K562 (cell line): ENCODE data around the gene DTD1. TPM values are rescaled to one million over a fixed set of nuclear protein-coding genes. Genes with fewer than 3 reads are reported as not detected.

Source experiments
- CEBPB ChIP-seq: fragments of 450-650 bp; IDR thresholded peaks from 2 replicates; pipeline ENCODE4 v1.6.1; 2016; ENCODE audit warnings: missing genetic modification characterization, missing compliant biosample characterization
- CEBPG ChIP-seq, 3 experiments: fragments of 200-800 bp in 1 of 3; sonication (Bioruptor generic) in 1 of 3; sonication (generic) in 1 of 3; formaldehyde crosslinking in 1 of 3; IDR thresholded peaks in 2 of 3; conservative IDR thresholded peaks in 1 of 3; 2 replicates each; pipeline versions ENCODE4 v1.6.1 to v1.8.0; 2016 to 2022; ENCODE audit warnings: missing compliant biosample characterization in 2 of 3, missing genetic modification characterization in 2 of 3, mild to moderate bottlenecking in 1 of 3, missing genetic modification reagents in 1 of 3
- FOXA1 ChIP-seq: fragments of 450-650 bp; IDR thresholded peaks from 2 replicates; pipeline ENCODE4 v1.6.1; 2016; ENCODE audit warnings: mild to moderate bottlenecking, borderline replicate concordance
- FOXA3 ChIP-seq, 2 experiments: fragments of 450-650 bp in 1 of 2; sonication (generic) in 1 of 2; formaldehyde crosslinking; IDR thresholded peaks in 1 of 2; conservative IDR thresholded peaks in 1 of 2; 2 replicates each; pipeline versions ENCODE4 v1.4.0 to v1.8.0; 2020 to 2022; ENCODE audit warnings: mild to moderate bottlenecking in 2 of 2, missing genetic modification reagents in 1 of 2
- FOXJ2 ChIP-seq: fragments of 200-800 bp; sonication (Bioruptor generic); IDR thresholded peaks from 2 replicates; pipeline ENCODE4 v1.6.1; 2016; ENCODE audit warnings: missing genetic modification characterization, missing compliant biosample characterization
- GABPB1 ChIP-seq: sonication (generic); formaldehyde crosslinking; IDR thresholded peaks from 2 replicates; pipeline ENCODE4 v1.8.0; 2022; ENCODE audit warnings: mild to moderate bottlenecking, missing genetic modification reagents
- IFI16 ChIP-seq: fragments of 250-450 bp; sonication (Bioruptor Pico); IDR thresholded peaks from 2 replicates; pipeline ENCODE4 v2.1.2; 2022; ENCODE audit warnings: mild to moderate bottlenecking, inconsistent platforms
- KDM5B ChIP-seq: fragments of 200-600 bp; sonication (generic); IDR thresholded peaks from 2 replicates; pipeline ENCODE4 v1.6.1; 2012; ENCODE audit warnings: low read depth, mild to moderate bottlenecking, moderate library complexity, low read length, control low read depth, inconsistent platforms; ENCODE audit not compliant: insufficient replicate concordance
- KHSRP ChIP-seq: fragments of 450-650 bp; IDR thresholded peaks from 2 replicates; pipeline ENCODE4 v1.6.1; 2017
- MCM2 ChIP-seq: fragments of 450-650 bp; IDR thresholded peaks from 2 replicates; pipeline ENCODE4 v1.6.1; 2017; ENCODE audit warnings: low read depth, mild to moderate bottlenecking
- NR2C1 ChIP-seq, 2 experiments: fragments of 450-650 bp; IDR thresholded peaks; 2 replicates each; pipeline ENCODE4 v1.6.1; 2017; ENCODE audit warnings: mild to moderate bottlenecking in 2 of 2, antibody characterized with exemption in 1 of 2, inconsistent platforms in 1 of 2, missing compliant biosample characterization in 1 of 2, missing genetic modification characterization in 1 of 2
- THRAP3 ChIP-seq: fragments of 450-650 bp; IDR thresholded peaks from 2 replicates; pipeline ENCODE4 v1.6.1; 2016; ENCODE audit warnings: mild to moderate bottlenecking, inconsistent platforms, borderline replicate concordance
- ZNF12 ChIP-seq: sonication (generic); formaldehyde crosslinking; IDR thresholded peaks from 2 replicates; pipeline ENCODE4 v1.4.0; 2020; ENCODE audit warnings: mild to moderate bottlenecking, missing genetic modification reagents
- ZNF239 ChIP-seq: fragments of 250-450 bp; sonication (Bioruptor Pico); IDR thresholded peaks from 2 replicates; pipeline ENCODE4 v1.4.0; 2020; ENCODE audit warnings: mild to moderate bottlenecking
- ZNF263 ChIP-seq: sonication (generic); formaldehyde crosslinking; IDR thresholded peaks from 2 replicates; pipeline ENCODE4 v1.8.0; 2022; ENCODE audit warnings: mild to moderate bottlenecking, missing genetic modification reagents, borderline replicate concordance
- polyA plus RNA-seq, 8 experiments: library from polyadenylated mRNA; depleted of rRNA in 4 of 8; stranded (reverse) in 5 of 8; unstranded in 3 of 8; fragments of >200 nt; fragmentation: Nextera tagmentation in 2 of 8; fragmentation: Illumina TruSeq in 1 of 8; extraction: Ambion mirVana in 2 of 8; extraction: Trizol in 1 of 8; gene quantifications; 2 replicates each; pipeline versions ENCODE4 v1.2.1 to v1.2.3, GENCODE V29; 2011 to 2014; ENCODE audit warnings: inconsistent platforms in 1 of 8, missing spikeins in 1 of 8
- total RNA-seq, 7 experiments: library from RNA; depleted of rRNA in 6 of 7; stranded (reverse); fragments of >200 nt in 6 of 7; fragmentation: Illumina TruSeq in 2 of 7; extraction: Trizol in 2 of 7; gene quantifications; 2 replicates each; pipeline versions ENCODE4 v1.2.1 to v1.2.3, GENCODE V29; 2011 to 2021; ENCODE audit warnings: low replicate concordance in 1 of 7
- TF ChIP-seq, protein P1 (sequence below): sonication (generic); formaldehyde crosslinking; IDR thresholded peaks from 2 replicates; pipeline ENCODE4 v1.8.0; 2022; ENCODE audit warnings: mild to moderate bottlenecking, missing genetic modification reagents
- TF ChIP-seq, protein P2 (sequence below): sonication (generic); formaldehyde crosslinking; IDR thresholded peaks from 2 replicates; pipeline ENCODE4 v1.8.1; 2023; ENCODE audit warnings: missing genetic modification reagents, mild to moderate bottlenecking, borderline replicate concordance
- TF ChIP-seq, protein P3 (sequence below): fragments of 250-450 bp; sonication (Bioruptor Pico); IDR thresholded peaks from 2 replicates; pipeline ENCODE4 v1.8.0; 2022; ENCODE audit warnings: moderate library complexity, mild to moderate bottlenecking, inconsistent platforms

The DTD1 gene
- total and polyA plus RNA-seq, 9 of the 15 experiments (the other 6 are each of a cell fraction or from before 2014, with no cell fraction given), result 5.7 to 28.6 (median 26.8) TPM

DNA sequence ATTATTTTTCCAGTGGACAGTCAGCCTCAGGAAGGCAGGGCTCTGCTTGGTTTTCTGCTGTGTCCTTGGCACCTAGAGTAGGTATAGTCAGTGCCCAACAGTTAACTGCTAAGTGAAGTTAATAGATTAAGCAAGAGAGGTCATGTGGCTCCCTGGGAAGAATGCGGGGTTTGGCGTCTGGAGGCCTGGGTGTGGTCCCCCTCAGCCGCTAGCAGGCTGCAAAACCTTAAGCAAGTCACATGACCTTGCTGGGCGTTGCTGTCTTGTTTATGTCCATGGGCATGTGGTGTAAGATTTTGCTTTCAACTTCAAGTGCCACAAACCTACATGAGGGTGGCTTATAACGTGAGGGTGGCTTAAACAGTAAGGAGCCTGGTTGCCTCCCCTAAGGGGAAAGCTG is 150.2 kb downstream of the DTD1 start (continued):
- no peak for TF ChIP-seq GABPB1
- peak; percentile 63 for TF ChIP-seq CEBPB (tag)
- no peak for TF ChIP-seq ZNF12 (CRISPR knock-in tag)
- no peak for TF ChIP-seq ZNF239 (CRISPR knock-in tag)
- TF ChIP-seq ZNF263 (CRISPR knock-in tag), result no peak
- TF ChIP-seq, protein P1, sequence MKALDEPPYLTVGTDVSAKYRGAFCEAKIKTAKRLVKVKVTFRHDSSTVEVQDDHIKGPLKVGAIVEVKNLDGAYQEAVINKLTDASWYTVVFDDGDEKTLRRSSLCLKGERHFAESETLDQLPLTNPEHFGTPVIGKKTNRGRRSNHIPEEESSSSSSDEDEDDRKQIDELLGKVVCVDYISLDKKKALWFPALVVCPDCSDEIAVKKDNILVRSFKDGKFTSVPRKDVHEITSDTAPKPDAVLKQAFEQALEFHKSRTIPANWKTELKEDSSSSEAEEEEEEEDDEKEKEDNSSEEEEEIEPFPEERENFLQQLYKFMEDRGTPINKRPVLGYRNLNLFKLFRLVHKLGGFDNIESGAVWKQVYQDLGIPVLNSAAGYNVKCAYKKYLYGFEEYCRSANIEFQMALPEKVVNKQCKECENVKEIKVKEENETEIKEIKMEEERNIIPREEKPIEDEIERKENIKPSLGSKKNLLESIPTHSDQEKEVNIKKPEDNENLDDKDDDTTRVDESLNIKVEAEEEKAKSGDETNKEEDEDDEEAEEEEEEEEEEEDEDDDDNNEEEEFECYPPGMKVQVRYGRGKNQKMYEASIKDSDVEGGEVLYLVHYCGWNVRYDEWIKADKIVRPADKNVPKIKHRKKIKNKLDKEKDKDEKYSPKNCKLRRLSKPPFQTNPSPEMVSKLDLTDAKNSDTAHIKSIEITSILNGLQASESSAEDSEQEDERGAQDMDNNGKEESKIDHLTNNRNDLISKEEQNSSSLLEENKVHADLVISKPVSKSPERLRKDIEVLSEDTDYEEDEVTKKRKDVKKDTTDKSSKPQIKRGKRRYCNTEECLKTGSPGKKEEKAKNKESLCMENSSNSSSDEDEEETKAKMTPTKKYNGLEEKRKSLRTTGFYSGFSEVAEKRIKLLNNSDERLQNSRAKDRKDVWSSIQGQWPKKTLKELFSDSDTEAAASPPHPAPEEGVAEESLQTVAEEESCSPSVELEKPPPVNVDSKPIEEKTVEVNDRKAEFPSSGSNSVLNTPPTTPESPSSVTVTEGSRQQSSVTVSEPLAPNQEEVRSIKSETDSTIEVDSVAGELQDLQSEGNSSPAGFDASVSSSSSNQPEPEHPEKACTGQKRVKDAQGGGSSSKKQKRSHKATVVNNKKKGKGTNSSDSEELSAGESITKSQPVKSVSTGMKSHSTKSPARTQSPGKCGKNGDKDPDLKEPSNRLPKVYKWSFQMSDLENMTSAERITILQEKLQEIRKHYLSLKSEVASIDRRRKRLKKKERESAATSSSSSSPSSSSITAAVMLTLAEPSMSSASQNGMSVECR, result no peak
- TF ChIP-seq, protein P2, sequence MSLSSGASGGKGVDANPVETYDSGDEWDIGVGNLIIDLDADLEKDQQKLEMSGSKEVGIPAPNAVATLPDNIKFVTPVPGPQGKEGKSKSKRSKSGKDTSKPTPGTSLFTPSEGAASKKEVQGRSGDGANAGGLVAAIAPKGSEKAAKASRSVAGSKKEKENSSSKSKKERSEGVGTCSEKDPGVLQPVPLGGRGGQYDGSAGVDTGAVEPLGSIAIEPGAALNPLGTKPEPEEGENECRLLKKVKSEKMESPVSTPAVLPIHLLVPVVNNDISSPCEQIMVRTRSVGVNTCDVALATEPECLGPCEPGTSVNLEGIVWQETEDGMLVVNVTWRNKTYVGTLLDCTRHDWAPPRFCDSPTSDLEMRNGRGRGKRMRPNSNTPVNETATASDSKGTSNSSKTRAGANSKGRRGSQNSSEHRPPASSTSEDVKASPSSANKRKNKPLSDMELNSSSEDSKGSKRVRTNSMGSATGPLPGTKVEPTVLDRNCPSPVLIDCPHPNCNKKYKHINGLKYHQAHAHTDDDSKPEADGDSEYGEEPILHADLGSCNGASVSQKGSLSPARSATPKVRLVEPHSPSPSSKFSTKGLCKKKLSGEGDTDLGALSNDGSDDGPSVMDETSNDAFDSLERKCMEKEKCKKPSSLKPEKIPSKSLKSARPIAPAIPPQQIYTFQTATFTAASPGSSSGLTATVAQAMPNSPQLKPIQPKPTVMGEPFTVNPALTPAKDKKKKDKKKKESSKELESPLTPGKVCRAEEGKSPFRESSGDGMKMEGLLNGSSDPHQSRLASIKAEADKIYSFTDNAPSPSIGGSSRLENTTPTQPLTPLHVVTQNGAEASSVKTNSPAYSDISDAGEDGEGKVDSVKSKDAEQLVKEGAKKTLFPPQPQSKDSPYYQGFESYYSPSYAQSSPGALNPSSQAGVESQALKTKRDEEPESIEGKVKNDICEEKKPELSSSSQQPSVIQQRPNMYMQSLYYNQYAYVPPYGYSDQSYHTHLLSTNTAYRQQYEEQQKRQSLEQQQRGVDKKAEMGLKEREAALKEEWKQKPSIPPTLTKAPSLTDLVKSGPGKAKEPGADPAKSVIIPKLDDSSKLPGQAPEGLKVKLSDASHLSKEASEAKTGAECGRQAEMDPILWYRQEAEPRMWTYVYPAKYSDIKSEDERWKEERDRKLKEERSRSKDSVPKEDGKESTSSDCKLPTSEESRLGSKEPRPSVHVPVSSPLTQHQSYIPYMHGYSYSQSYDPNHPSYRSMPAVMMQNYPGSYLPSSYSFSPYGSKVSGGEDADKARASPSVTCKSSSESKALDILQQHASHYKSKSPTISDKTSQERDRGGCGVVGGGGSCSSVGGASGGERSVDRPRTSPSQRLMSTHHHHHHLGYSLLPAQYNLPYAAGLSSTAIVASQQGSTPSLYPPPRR, result no peak
- no peak for TF ChIP-seq FOXA3 (CRISPR knock-in tag; conservative IDR thresholded peaks at IDR 0.05 in 1 of 2, IDR thresholded peaks at IDR 0.05 in 1 of 2)
- TF ChIP-seq, protein P3, sequence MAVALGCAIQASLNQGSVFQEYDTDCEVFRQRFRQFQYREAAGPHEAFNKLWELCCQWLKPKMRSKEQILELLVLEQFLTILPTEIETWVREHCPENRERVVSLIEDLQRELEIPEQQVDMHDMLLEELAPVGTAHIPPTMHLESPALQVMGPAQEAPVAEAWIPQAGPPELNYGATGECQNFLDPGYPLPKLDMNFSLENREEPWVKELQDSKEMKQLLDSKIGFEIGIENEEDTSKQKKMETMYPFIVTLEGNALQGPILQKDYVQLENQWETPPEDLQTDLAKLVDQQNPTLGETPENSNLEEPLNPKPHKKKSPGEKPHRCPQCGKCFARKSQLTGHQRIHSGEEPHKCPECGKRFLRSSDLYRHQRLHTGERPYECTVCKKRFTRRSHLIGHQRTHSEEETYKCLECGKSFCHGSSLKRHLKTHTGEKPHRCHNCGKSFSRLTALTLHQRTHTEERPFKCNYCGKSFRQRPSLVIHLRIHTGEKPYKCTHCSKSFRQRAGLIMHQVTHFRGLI, result 0 out of 2 replicates have a peak, but pooled peaks have one; percentile 21
- TF ChIP-seq MCM2, result no peak
- no peak for TF ChIP-seq IFI16 (CRISPR knock-in tag)
- no peak for TF ChIP-seq KHSRP
- no peak for TF ChIP-seq KDM5B
- TF ChIP-seq FOXA1, result no peak
- TF ChIP-seq FOXJ2, result peak; percentile 39; the same call in 1 of the 2 replicates
- no peak for TF ChIP-seq NR2C1 (IDR thresholded peaks at IDR 0.05)
- TF ChIP-seq NR2C1 (tag; IDR thresholded peaks at IDR 0.05), result no peak
- no peak for TF ChIP-seq THRAP3
- TF ChIP-seq CEBPG (CRISPR knock-in tag; IDR thresholded peaks at IDR 0.05), result no peak
- TF ChIP-seq CEBPG (tag; conservative IDR thresholded peaks at IDR 0.05 in 1 of 2, IDR thresholded peaks at IDR 0.05 in 1 of 2), result peak; percentile 23 to 45; a peak in 1 of 4 replicates
